HEK293T (cell line): ENCODE data around the gene C19orf85.
"Not testable (repeated sequence)": the region's sequence is repeated elsewhere in the genome, so short reads cannot be mapped to it uniquely, and the experiment has no call there.

ENCODE experiments used
- CTCF ChIA-PET: fragments of 350-600 bp; formaldehyde crosslinking; extraction: SDS; loops from one replicate; lab custom pipeline; 2021; ENCODE audit warnings: antibody characterized with exemption, inconsistent platforms; lab: Yijun Ruan, JAX
- POLR2A ChIA-PET: fragments of 350-600 bp; formaldehyde crosslinking; extraction: SDS; loops from one replicate; lab custom pipeline; 2020; ENCODE audit warnings: antibody characterized with exemption, inconsistent platforms; lab: Yijun Ruan, JAX
- DNase-seq: peaks from one replicate; pipeline ENCODE4 v3.0.0; 2012; ENCODE audit warnings: mixed read lengths; ENCODE audit errors: extremely low spot score
- ARNT ChIP-seq: fragments of 450-650 bp; IDR thresholded peaks from 2 replicates; pipeline ENCODE4 v1.6.1; 2017; ENCODE audit warnings: mild to moderate bottlenecking
- BHLHE40 ChIP-seq: fragments of 450-650 bp; IDR thresholded peaks from 2 replicates; pipeline ENCODE4 v1.6.1; 2016; ENCODE audit warnings: mild to moderate bottlenecking, moderate library complexity, borderline replicate concordance
- CTBP1 ChIP-seq: fragments of 450-650 bp; IDR thresholded peaks from 2 replicates; pipeline ENCODE4 v1.6.1; 2016; ENCODE audit warnings: borderline replicate concordance
- ELF4 ChIP-seq: fragments of 450-650 bp; IDR thresholded peaks from 2 replicates; pipeline ENCODE4 v1.6.1; 2017; ENCODE audit warnings: antibody characterized with exemption
- FOXA1 ChIP-seq: fragments of 450-650 bp; IDR thresholded peaks from 2 replicates; pipeline ENCODE4 v1.6.1; 2016; ENCODE audit warnings: mild to moderate bottlenecking
- FOXK2 ChIP-seq: fragments of 450-650 bp; IDR thresholded peaks from 2 replicates; pipeline ENCODE4 v1.6.1; 2016; ENCODE audit warnings: mild to moderate bottlenecking
- FOXM1 ChIP-seq: fragments of 450-650 bp; IDR thresholded peaks from 2 replicates; pipeline ENCODE4 v1.6.1; 2017; ENCODE audit warnings: mild to moderate bottlenecking, borderline replicate concordance
- HDGF ChIP-seq: fragments of 450-650 bp; IDR thresholded peaks from 2 replicates; pipeline ENCODE4 v1.6.1; 2017; ENCODE audit warnings: antibody characterized with exemption, borderline replicate concordance
- L3MBTL2 ChIP-seq: fragments of 450-650 bp; conservative IDR thresholded peaks from 2 replicates; pipeline ENCODE4 v1.6.1; 2016; ENCODE audit warnings: mild to moderate bottlenecking
- LEF1 ChIP-seq: fragments of 450-650 bp; IDR thresholded peaks from 2 replicates; pipeline ENCODE4 v1.6.1; 2017; ENCODE audit warnings: mild to moderate bottlenecking, borderline replicate concordance
- NFRKB ChIP-seq: fragments of 450-650 bp; IDR thresholded peaks from 2 replicates; pipeline ENCODE4 v1.6.1; 2016; ENCODE audit warnings: mild to moderate bottlenecking, moderate library complexity
- SP1 ChIP-seq: fragments of 450-650 bp; IDR thresholded peaks from 2 replicates; pipeline ENCODE4 v1.6.1; 2017
- SUZ12 ChIP-seq: fragments of 450-650 bp; IDR thresholded peaks from 2 replicates; pipeline ENCODE4 v1.6.1; 2016; ENCODE audit warnings: mild to moderate bottlenecking
- TARDBP ChIP-seq: fragments of 450-650 bp; IDR thresholded peaks from 2 replicates; pipeline ENCODE4 v1.6.1; 2016
- ZNF384 ChIP-seq: fragments of 450-650 bp; IDR thresholded peaks from 2 replicates; pipeline ENCODE4 v1.6.1; 2016
- TF ChIP-seq, protein P1 (sequence below): fragments of 450-650 bp; IDR thresholded peaks from 2 replicates; pipeline ENCODE4 v1.6.1; 2016

The C19orf85 gene

DNA sequence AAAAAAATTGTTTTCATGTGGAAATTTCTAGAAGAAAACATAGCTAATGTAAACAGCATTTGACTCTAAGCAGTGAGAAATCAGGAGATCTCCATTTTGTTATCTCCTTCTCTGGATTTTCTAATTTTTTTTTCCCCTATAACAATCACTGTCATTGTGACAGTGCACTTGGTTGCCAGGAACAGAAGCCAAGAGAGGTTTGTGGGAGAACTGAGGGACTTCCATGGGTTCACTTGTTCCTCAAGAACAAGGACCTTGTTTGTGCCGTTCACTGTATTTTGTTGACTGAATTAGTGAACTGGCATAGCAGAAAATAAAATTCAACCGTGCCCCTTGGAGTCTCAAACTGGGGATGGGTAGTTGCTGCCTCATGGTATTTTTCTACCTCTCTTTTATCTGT lies 38.5 kb downstream of the C19orf85 start:
- POLR2A ChIA-PET: no interaction called here
- CTCF ChIA-PET: no interaction called here
- TF ChIP-seq FOXM1: no peak
- no peak for TF ChIP-seq FOXK2
- no peak for TF ChIP-seq BHLHE40
- TF ChIP-seq HDGF: no peak
- TF ChIP-seq ELF4: no peak
- no peak for TF ChIP-seq CTBP1
- TF ChIP-seq NFRKB: no peak
- TF ChIP-seq ZNF384: no peak
- no peak for TF ChIP-seq SUZ12
- TF ChIP-seq LEF1: no peak
- no peak for TF ChIP-seq FOXA1
- no peak for TF ChIP-seq ARNT
- TF ChIP-seq, protein P1, sequence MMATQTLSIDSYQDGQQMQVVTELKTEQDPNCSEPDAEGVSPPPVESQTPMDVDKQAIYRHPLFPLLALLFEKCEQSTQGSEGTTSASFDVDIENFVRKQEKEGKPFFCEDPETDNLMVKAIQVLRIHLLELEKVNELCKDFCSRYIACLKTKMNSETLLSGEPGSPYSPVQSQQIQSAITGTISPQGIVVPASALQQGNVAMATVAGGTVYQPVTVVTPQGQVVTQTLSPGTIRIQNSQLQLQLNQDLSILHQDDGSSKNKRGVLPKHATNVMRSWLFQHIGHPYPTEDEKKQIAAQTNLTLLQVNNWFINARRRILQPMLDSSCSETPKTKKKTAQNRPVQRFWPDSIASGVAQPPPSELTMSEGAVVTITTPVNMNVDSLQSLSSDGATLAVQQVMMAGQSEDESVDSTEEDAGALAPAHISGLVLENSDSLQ: no peak
- TF ChIP-seq TARDBP: no peak
- no peak for TF ChIP-seq L3MBTL2
- TF ChIP-seq SP1: no peak

DNA sequence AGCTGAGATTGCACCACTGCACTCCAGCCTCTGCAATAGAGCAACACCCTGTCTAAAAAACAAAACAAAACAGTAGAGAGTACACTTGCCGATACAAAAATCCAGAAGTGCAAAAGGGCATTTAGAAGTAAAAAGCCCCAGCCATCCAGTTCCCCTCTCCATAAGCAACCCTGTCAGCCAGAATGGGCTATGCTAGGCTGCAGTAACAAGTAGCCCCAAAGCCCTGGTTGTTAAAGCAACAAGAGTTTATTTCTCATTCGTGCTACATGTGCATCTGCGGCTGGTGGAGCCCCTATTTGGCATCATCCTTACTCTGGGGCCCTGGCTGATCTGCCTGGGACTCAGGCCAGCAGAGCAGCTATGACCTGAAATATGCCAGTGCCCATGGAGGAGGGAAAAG lies 40.0 kb downstream of the C19orf85 start:
- TF ChIP-seq CTBP1 (no peak), FOXK2 (no peak), ARNT (no peak), SP1 (no peak), NFRKB (no peak), FOXM1 (no peak), LEF1 (no peak), SUZ12 (no peak), ZNF384 (no peak), HDGF (no peak), TARDBP (no peak), L3MBTL2 (no peak), FOXA1 (no peak), ELF4 (no peak), BHLHE40 (no peak)
- TF ChIP-seq, protein P1: no peak
- ChIA-PET POLR2A (interaction anchor here (1.1 kb wide), 1 partner anchor 79 kb away, joined by 3 read pairs; no protein-coding TSS in a partner anchor), CTCF (no interaction called here)
- DNase-seq: no peak

More for the DNA sequence above, 38.5 kb downstream of the C19orf85 start:
- no peak for DNase-seq

DNA sequence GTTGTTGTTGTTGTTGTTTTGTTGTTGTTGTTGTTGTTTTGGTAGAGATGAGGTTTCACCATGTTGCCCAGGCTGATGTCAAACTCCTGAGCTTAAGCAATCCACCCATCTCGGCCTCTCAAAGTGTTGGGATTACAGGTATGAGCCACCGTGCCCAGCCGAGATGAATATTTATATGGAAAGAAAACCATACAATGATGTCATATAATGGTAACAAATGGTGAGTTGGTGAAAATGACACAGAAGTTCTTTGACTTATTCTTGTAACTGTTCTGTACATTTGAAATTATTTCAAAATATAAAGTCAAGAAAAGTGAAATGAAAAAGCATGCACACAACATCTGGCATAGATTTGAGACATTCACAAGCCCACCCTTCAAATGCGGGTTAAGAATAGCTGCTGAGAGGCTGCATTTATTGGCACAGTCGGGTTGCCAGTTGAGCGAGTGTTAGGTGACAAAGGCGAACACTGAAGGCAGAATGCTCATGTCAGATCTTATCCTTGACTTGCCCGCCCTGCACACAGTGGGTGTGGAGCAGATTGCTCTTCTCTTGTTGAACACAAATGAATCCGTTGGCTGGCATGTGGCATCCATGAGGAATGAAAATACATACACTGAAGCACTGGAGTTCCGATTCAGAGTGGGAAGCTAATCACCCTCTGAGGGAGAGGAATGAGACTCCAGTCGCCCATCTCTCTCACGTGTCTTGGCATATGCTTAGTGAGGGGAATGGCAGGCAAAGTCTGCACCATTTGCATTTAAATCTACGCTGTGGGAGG lies 41.1 kb downstream of the C19orf85 start:
- TF ChIP-seq L3MBTL2: no peak
- no peak for TF ChIP-seq SUZ12
- no peak for TF ChIP-seq NFRKB
- TF ChIP-seq SP1: no peak
- TF ChIP-seq ZNF384: no peak
- no peak for TF ChIP-seq FOXM1
- CTCF ChIA-PET: interaction anchor here (0.6 kb wide), 1 partner anchor 830 kb away, joined by 3 read pairs; no protein-coding TSS in a partner anchor
- POLR2A ChIA-PET: no interaction called here
- DNase-seq: no peak

DNA sequence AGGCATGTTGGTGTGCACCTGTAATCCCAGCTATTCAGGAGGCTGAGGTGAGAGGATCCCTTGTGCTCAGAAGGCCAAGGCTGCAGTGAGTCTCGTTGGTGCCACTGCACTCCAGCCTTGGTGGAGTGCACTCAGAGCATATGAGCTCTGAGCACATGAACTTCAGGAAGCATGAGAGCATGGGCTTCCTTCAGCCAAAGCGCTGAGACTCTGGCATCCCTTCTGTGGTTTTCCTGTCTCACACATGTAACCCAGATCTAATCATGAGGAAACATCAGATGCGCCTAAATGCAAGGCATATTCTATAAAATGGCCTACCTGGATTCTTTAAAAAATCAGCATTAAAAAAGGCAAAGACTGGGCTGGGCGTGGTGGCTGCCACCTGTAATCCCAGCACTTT lies 43.3 kb downstream of the C19orf85 start:
- POLR2A ChIA-PET: interaction anchor here (2.2 kb wide), 1 partner anchor 14 kb away, joined by 6 read pairs; the partner anchor contains the start of gene UBE2S
- DNase-seq, CTCF ChIA-PET: not testable (repeated sequence)

DNA sequence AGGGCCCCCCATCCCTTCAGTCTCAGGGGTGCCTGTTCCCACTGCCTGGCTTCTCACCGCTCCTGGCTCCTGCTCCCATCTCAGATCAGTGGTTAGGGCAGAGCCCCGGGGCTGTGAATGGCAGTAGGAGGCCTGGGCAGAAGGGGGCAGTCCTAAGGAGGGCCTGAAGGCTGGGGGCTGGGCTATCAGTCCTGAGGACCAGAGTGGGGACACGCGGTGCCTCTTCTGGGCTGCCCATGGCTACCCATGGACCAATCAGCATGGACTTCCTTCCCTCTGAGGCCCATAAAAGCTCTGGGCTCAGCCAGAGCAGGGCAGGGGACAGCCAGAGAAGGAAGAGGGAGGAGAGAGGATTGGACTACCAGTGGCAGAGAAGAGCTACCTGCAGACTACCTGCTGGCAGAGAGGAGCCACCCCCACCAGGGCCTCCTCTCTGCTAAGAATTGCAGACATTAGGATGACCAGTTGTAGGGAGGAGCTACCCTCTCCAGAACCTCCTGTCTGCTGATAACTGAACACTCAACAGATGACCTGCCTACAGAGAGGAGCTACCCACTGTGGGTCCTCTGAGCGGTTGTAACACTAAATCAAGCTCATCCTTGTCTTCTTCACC lies 44.8 kb downstream of the C19orf85 start:
- POLR2A ChIA-PET: interaction anchor here (2.2 kb wide), 1 partner anchor 12 kb away, joined by 6 read pairs; the partner anchor contains the start of gene UBE2S

More for the DNA sequence above, 44.8 kb downstream of the C19orf85 start:
- CTCF ChIA-PET: interaction anchor here (0.6 kb wide), 1 partner anchor 132 kb away, joined by 3 read pairs; no protein-coding TSS in a partner anchor
- no peak for DNase-seq
- TF ChIP-seq FOXA1 (no peak), L3MBTL2 (no peak), SP1 (no peak), ARNT (no peak), BHLHE40 (no peak), CTBP1 (no peak), LEF1 (no peak), HDGF (no peak), SUZ12 (no peak), ZNF384 (no peak), FOXM1 (no peak), NFRKB (no peak), FOXK2 (no peak), ELF4 (no peak), TARDBP (no peak)
- TF ChIP-seq, protein P1: no peak
